GM12878 (cell line): ENCODE measurements around the gene MRPL34. TPM values are rescaled to one million over a fixed set of nuclear protein-coding genes. Genes with fewer than 3 reads are reported as not detected.

Experiments
- ATAC-seq: fragments of 200-7000 bp; cut with Tn5 transposase; 3 replicates; pipeline ENCODE4 v1.9.1; 2020; ENCODE audit warnings: mild to moderate bottlenecking, moderate library complexity
- BruUV-seq: library from RNA; stranded (reverse); fragments of 400-500 nt; replicated peaks from 2 replicates; lab custom pipeline; 2021; lab: Mats Ljungman, UMichigan
- CTCF ChIA-PET: fragments of 300-600 bp; sonication (Branson Sonifier 250); formaldehyde crosslinking; extraction: SDS; loops from one replicate; lab custom pipeline; 2021; ENCODE audit warnings: inconsistent platforms; lab: Yijun Ruan, JAX
- POLR2A ChIA-PET: fragments of 350-600 bp; formaldehyde crosslinking; extraction: SDS; loops from one replicate; lab custom pipeline; 2021; ENCODE audit warnings: inconsistent platforms; lab: Charles Lee
- RAD21 ChIA-PET: fragments of 300-600 bp; sonication (Branson Sonifier 250); formaldehyde crosslinking; loops from one replicate; lab custom pipeline; 2023; ENCODE audit warnings: antibody characterized with exemption; ENCODE audit not compliant: unreplicated experiment; lab: Charles Lee
- SMC1A ChIA-PET: fragments of 300-600 bp; sonication (Branson Sonifier 250); formaldehyde crosslinking; loops from one replicate; lab custom pipeline; 2023; ENCODE audit not compliant: unreplicated experiment, uncharacterized antibody; lab: Charles Lee
- DNase-seq: peaks from one replicate; pipeline ENCODE4 v3.0.0-alpha.2; 2011; ENCODE audit warnings: low read depth, low spot score
- FAIRE-seq: peaks from 3 replicates; lab custom pipeline; 2011; peaks lifted over from hg19 to GRCh38; lab: Jason Lieb, UNC
- H2AFZ ChIP-seq: 2 replicates; pipeline ENCODE4 v1.6.0; 2011; ENCODE audit warnings: low read depth, low read length, control low read depth; ENCODE audit not compliant: control insufficient read depth
- H3K27ac ChIP-seq: 2 replicates; pipeline ENCODE4 v1.5.1; 2011; ENCODE audit warnings: control low read depth; ENCODE audit not compliant: control insufficient read depth, insufficient read depth
- H3K27me3 ChIP-seq, 2 experiments: replicated peaks in 1 of 2; 2 replicates each; pipeline versions ENCODE4 v1.6.0 to v1.6.1; 2011; ENCODE audit warnings: low read length in 1 of 2; ENCODE audit not compliant: control insufficient read depth in 2 of 2, insufficient read depth in 2 of 2
- H3K36me3 ChIP-seq, 2 experiments: 2 replicates each; pipeline ENCODE4 v1.5.1; 2011; ENCODE audit warnings: low read length in 1 of 2; ENCODE audit not compliant: control insufficient read depth in 2 of 2, insufficient read depth in 2 of 2
- H3K4me1 ChIP-seq: 2 replicates; pipeline ENCODE4 v1.6.1; 2011; ENCODE audit warnings: mild to moderate bottlenecking, low read length, moderate library complexity, mixed read lengths; ENCODE audit not compliant: control insufficient read depth, insufficient read depth
- H3K4me2 ChIP-seq: 2 replicates; pipeline ENCODE4 v1.6.0; 2011; ENCODE audit warnings: control low read depth; ENCODE audit not compliant: control insufficient read depth, insufficient read depth
- H3K4me3 ChIP-seq: fragments of 200-600 bp; sonication (generic); 2 replicates; pipeline ENCODE4 v1.5.1; 2016
- H3K79me2 ChIP-seq: 2 replicates; pipeline ENCODE4 v1.6.0; 2011; ENCODE audit warnings: low read length; ENCODE audit not compliant: control insufficient read depth, insufficient read depth
- H3K9ac ChIP-seq: 2 replicates; pipeline ENCODE4 v1.8.0; 2011; ENCODE audit warnings: low read length, control low read depth, mixed read lengths; ENCODE audit not compliant: control insufficient read depth, insufficient read depth
- H3K9me3 ChIP-seq: replicated peaks from 3 replicates; pipeline ENCODE4 v1.5.1; 2011; ENCODE audit warnings: mild to moderate bottlenecking, low read length; ENCODE audit not compliant: control insufficient read depth, insufficient read depth
- H4K20me1 ChIP-seq: 2 replicates; pipeline ENCODE4 v1.6.0; 2011; ENCODE audit not compliant: control insufficient read depth, insufficient read depth
- ATF7 ChIP-seq: fragments of 450-650 bp; IDR thresholded peaks from 2 replicates; pipeline ENCODE4 v1.6.1; 2016; ENCODE audit warnings: low read depth, mild to moderate bottlenecking
- BHLHE40 ChIP-seq, 2 experiments: fragments of 450-650 bp in 1 of 2; IDR thresholded peaks; 2 replicates each; pipeline ENCODE4 v1.6.1; 2011 to 2017; ENCODE audit warnings: low read depth in 2 of 2, borderline replicate concordance in 1 of 2, improper control_type of control experiment in 1 of 2, low read length in 1 of 2, mild to moderate bottlenecking in 1 of 2
- BRCA1 ChIP-seq: IDR thresholded peaks from 2 replicates; pipeline ENCODE4 v1.6.1; 2011; ENCODE audit warnings: low read depth, low read length, improper control_type of control experiment
- CREM ChIP-seq: IDR thresholded peaks from 2 replicates; pipeline ENCODE4 v1.6.1; 2014; ENCODE audit warnings: antibody characterized with exemption, low read depth
- EED ChIP-seq: sonication (generic); IDR thresholded peaks from 2 replicates; pipeline ENCODE4 v1.6.1; 2016; ENCODE audit warnings: antibody characterized with exemption, low read depth
- GATAD2B ChIP-seq: fragments of 450-650 bp; conservative IDR thresholded peaks from 2 replicates; pipeline ENCODE4 v1.6.1; 2017; ENCODE audit warnings: low read depth, mild to moderate bottlenecking, moderate library complexity
- KDM1A ChIP-seq: fragments of 200-600 bp; sonication (generic); IDR thresholded peaks from 2 replicates; pipeline ENCODE4 v1.6.1; 2016; ENCODE audit warnings: borderline replicate concordance
- MEF2A ChIP-seq: IDR thresholded peaks from 2 replicates; pipeline ENCODE4 v1.6.1; 2011; ENCODE audit warnings: low read depth, mild to moderate bottlenecking, low read length, moderate library complexity; ENCODE audit not compliant: insufficient read depth
- MEF2B ChIP-seq: fragments of 450-650 bp; IDR thresholded peaks from 2 replicates; pipeline ENCODE4 v1.6.1; 2018; ENCODE audit warnings: mild to moderate bottlenecking, moderate library complexity; ENCODE audit not compliant: partially characterized antibody, poor library complexity, severe bottlenecking
- MYB ChIP-seq: fragments of 150-350 bp; IDR thresholded peaks from 2 replicates; pipeline ENCODE4 v1.6.1; 2014; ENCODE audit warnings: mild to moderate bottlenecking, low read depth, low read length, borderline replicate concordance
- NFXL1 ChIP-seq: fragments of 450-650 bp; IDR thresholded peaks from 2 replicates; pipeline ENCODE4 v1.6.1; 2017; ENCODE audit warnings: antibody characterized with exemption, mild to moderate bottlenecking, borderline replicate concordance
- NR2F1 ChIP-seq: fragments of 450-650 bp; conservative IDR thresholded peaks from 2 replicates; pipeline ENCODE4 v1.6.1; 2017; ENCODE audit warnings: mild to moderate bottlenecking
- POU2F2 ChIP-seq: IDR thresholded peaks from 3 replicates; pipeline ENCODE4 v1.6.1; 2011; ENCODE audit warnings: low read depth, mild to moderate bottlenecking, low read length, borderline replicate concordance
- RELA ChIP-seq: fragments of 450-650 bp; IDR thresholded peaks from 2 replicates; pipeline ENCODE4 v1.8.0; 2014; ENCODE audit warnings: borderline replicate concordance; ENCODE audit not compliant: partially characterized antibody
- SUPT20H ChIP-seq: IDR thresholded peaks from 2 replicates; pipeline ENCODE4 v1.6.1; 2011; ENCODE audit warnings: low read depth, mild to moderate bottlenecking, low read length, moderate library complexity, borderline replicate concordance; ENCODE audit not compliant: control insufficient read depth
- TARDBP ChIP-seq: IDR thresholded peaks from 2 replicates; pipeline ENCODE4 v1.6.1; 2016; ENCODE audit warnings: borderline replicate concordance
- TCF3 ChIP-seq: IDR thresholded peaks from 2 replicates; pipeline ENCODE4 v1.6.1; 2012; ENCODE audit warnings: low read depth, mild to moderate bottlenecking, low read length, borderline replicate concordance; ENCODE audit not compliant: insufficient read depth
- ZNF24 ChIP-seq: fragments of 450-650 bp; IDR thresholded peaks from 2 replicates; pipeline ENCODE4 v1.6.1; 2017; ENCODE audit warnings: antibody characterized with exemption, mild to moderate bottlenecking
- WGBS: methylation state at CpG from one replicate; pipeline ENCODE4 v1.1.6; 2016; ENCODE audit warnings: low lambda C conversion rate; ENCODE audit not compliant: insufficient replicate concordance, insufficient coverage; ENCODE audit errors: missing lambda C conversion rate; 5-methylcytosine and 5-hydroxymethylcytosine counted together
- in situ Hi-C: fragments of 300-500 bp; cut with MboI; formaldehyde crosslinking; loops from 9 replicates; pipeline ENCODE4 v1.14.3; 2018; ENCODE audit warnings: mixed read lengths
- intact Hi-C: fragments of 100-400 bp; cut with micrococcal nuclease; formaldehyde crosslinking; loops from one replicate; pipeline ENCODE4 v1.14.2; 2022; ENCODE audit not compliant: unreplicated experiment
- polyA plus RNA-seq, 11 experiments: library from polyadenylated mRNA; depleted of rRNA in 4 of 11; unstranded in 6 of 11; stranded (reverse) in 5 of 11; fragments of >200 nt; fragmentation: Nextera tagmentation in 4 of 11; fragmentation: Illumina TruSeq in 1 of 11; extraction: Ambion mirVana in 4 of 11; extraction: Trizol in 1 of 11; gene quantifications; 1 replicate in 1 of 11; 2 replicates in 10 of 11; pipeline versions ENCODE4 v1.2.1 to v1.2.3, GENCODE V29; 2011 to 2016; ENCODE audit warnings: inconsistent platforms in 2 of 11, missing spikeins in 2 of 11, low read depth in 1 of 11
- total RNA-seq, 4 experiments: library from RNA; depleted of rRNA in 3 of 4; stranded (reverse); fragments of >200 nt in 3 of 4; fragmentation: Illumina TruSeq in 1 of 4; extraction: Trizol in 1 of 4; gene quantifications; 2 replicates each; pipeline versions ENCODE4 v1.2.1 to v1.2.3, GENCODE V29; 2013 to 2021
- TF ChIP-seq, protein P1 (sequence below): fragments of 450-650 bp; IDR thresholded peaks from 2 replicates; pipeline ENCODE4 v1.6.1; 2018; ENCODE audit warnings: borderline replicate concordance, mild to moderate bottlenecking; ENCODE audit not compliant: partially characterized antibody

MRPL34 gene
- total and polyA plus RNA-seq, 10 of the 15 experiments (the other 5 are each of a cell fraction or from before 2014, with no cell fraction given), result 8.6 to 198 (median 78.6) TPM

DNA sequence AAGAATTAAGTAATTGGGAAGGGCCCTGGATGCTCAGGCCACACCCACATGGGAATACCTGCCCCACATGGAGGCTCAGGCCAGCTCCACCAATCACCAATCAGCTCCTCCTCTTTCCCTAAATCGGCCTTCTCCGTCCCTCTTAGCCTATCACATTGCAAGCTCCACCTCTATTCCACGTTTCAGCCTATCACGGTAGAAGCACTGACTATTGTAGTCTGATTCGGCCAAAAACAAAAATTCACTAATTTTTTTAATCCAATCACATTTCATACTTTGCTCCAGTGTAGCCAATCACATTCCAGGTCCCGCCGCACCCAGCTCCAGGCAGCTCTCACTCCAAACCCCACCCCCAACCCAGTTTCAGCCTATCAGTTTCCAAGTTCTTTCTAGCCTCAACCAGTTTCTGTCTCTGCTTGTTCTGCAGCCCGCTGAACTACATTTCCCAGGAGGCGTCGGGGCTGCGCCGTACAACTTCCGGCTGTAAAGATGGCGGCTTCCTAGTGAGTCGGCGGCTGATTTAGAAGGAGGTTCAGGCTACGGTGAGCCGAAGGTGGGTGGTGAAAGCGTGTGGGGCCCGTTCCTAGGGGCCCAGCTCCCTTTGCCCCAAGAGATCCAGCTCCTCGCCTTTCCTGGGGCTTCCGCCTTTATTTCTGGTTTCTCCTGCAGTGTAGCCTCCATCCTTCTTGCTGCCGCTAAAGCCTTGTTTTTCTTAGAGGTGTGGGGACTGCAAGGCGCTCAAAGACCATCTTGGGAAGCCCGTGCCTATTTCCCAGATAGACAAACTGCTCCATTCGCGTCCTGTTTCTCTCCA, 38.5 kb upstream of the MRPL34 start, which contains the start of gene BABAM1:
BABAM1 (plus strand) TSS at position 469 of the 814 bp plus-strand sequence. CDS start 1,364 bp downstream, outside the sequence.
- peak within 1 kb of the TSS; percentile 75 for H3K4me2 ChIP-seq
- FAIRE-seq, result peak; percentile 100
- peaks cover 13% of the 10 kb centered on the region for H3K79me2 ChIP-seq
- ChIA-PET POLR2A (interaction anchor here (0.5 to 2.1 kb wide), 21 partner anchors 12 to 1860 kb away, joined by 3 to 16 read pairs (median 4); partner anchors contain the start of genes ABHD8, ANKLE1, ANO8 and DDA1), RAD21 (interaction anchor here (0.7 to 1.8 kb wide), 22 partner anchors 12 to 552 kb away, joined by 3 to 22 read pairs (median 4); partner anchors contain the start of genes ABHD8, ANKLE1, DDA1 and OCEL1), CTCF (interaction anchor here (0.5 to 10.5 kb wide), 20 partner anchors 9 to 1676 kb away, joined by 3 to 120 read pairs (median 3); partner anchors contain the start of genes ABHD8, ANKLE1, HAUS8 and MRPL34), SMC1A (interaction anchor here (0.6 to 5.0 kb wide), 13 partner anchors 15 to 671 kb away, joined by 3 to 43 read pairs (median 3); partner anchors contain the start of genes ABHD8, ANKLE1 and USE1)
- H2AFZ ChIP-seq, result peak within 1 kb of the TSS; percentile 89
- peak within 1 kb of the TSS; percentile 85 for H3K9ac ChIP-seq
- no peaks in the 10 kb centered on the region for H3K27me3 ChIP-seq
- ATAC-seq, result peak; percentile 97
- peaks cover 11% of the 10 kb centered on the region for H3K4me1 ChIP-seq
- in situ Hi-C loops, result no loop called here
- DNase-seq, result peak; percentile 100
- peaks cover 3 to 6% of the 10 kb centered on the region in 2 experiments; a peak in 3 of 4 replicates for H3K36me3 ChIP-seq
- BruUV-seq, result no TSS peak
- intact Hi-C loops, result loop anchor here (1.0 to 10.0 kb wide), 3 partner anchors 16 to 492 kb away; partner anchors contain the start of genes HAUS8 and MYO9B
- H4K20me1 ChIP-seq, result no peaks in the 10 kb centered on the region
- WGBS, result under 1% methylated on average over 27 of the region's 27 CpGs
- H3K9me3 ChIP-seq, result no peaks in the 10 kb centered on the region
- peak within 1 kb of the TSS; percentile 93 for H3K4me3 ChIP-seq
- H3K27ac ChIP-seq, result peak within 1 kb of the TSS; percentile 81
- no peak for TF ChIP-seq ZNF24
- no peak for TF ChIP-seq ATF7
- no peak for TF ChIP-seq NFXL1
- no peak for TF ChIP-seq KDM1A
- no peak for TF ChIP-seq MEF2B
- no peak for TF ChIP-seq MYB
- no peak for TF ChIP-seq BRCA1
- peak; percentile 62; the same call in 1 of the 2 replicates for TF ChIP-seq TARDBP
- no peak for TF ChIP-seq TCF3
- no peak for TF ChIP-seq SUPT20H
- TF ChIP-seq BHLHE40 (IDR thresholded peaks at IDR 0.05; ENCODE audit: borderline replicate concordance in 1 of 2, low read depth in 2 of 2, low read length in 1 of 2), result no peak
- no peak for TF ChIP-seq GATAD2B
- no peak for TF ChIP-seq EED
- TF ChIP-seq CREM, result peak; percentile 93
- no peak for TF ChIP-seq NR2F1
- TF ChIP-seq RELA, result peak; percentile 14
- peak; percentile 53 for TF ChIP-seq POU2F2
- no peak for TF ChIP-seq MEF2A
- TF ChIP-seq, protein P1, sequence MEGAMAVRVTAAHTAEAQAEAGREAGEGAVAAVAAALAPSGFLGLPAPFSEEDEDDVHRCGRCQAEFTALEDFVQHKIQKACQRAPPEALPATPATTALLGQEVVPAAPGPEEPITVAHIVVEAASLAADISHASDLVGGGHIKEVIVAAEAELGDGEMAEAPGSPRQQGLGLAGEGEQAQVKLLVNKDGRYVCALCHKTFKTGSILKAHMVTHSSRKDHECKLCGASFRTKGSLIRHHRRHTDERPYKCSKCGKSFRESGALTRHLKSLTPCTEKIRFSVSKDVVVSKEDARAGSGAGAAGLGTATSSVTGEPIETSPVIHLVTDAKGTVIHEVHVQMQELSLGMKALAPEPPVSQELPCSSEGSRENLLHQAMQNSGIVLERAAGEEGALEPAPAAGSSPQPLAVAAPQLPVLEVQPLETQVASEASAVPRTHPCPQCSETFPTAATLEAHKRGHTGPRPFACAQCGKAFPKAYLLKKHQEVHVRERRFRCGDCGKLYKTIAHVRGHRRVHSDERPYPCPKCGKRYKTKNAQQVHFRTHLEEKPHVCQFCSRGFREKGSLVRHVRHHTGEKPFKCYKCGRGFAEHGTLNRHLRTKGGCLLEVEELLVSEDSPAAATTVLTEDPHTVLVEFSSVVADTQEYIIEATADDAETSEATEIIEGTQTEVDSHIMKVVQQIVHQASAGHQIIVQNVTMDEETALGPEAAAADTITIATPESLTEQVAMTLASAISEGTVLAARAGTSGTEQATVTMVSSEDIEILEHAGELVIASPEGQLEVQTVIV, result peak; percentile 56
